A204.1 (cell line): ENCODE data around the gene FTO.

ENCODE experiments used
- FAIRE-seq: peaks from 2 replicates; lab custom pipeline; 2012; peaks lifted over from hg19 to GRCh38; lab: Jason Lieb, UNC

Gene FTO

GRCh38 chr16:53901408-53901807 is 197.5 kb downstream of the FTO start:
- no peak for FAIRE-seq

DNA sequence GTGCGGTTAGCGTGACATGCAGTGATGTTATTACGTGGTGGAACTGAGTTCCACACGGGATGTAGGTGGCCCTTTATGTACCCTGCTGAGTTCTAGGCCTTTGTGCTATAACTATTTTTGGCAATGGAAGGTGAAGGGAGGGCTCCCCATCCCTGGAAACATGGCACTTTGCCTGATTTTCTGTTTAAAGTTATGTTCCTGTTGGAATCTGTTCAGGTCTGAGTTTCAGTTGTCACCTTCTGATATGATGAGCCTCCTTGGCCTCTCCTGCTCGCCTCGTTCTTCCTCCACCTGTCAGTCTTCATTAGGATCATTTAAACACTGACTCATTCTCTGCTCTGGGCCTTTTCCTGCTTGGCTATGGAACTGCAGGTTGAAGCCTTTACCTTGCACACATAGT is 200.6 kb downstream of the FTO start:
- FAIRE-seq, result no peak

DNA sequence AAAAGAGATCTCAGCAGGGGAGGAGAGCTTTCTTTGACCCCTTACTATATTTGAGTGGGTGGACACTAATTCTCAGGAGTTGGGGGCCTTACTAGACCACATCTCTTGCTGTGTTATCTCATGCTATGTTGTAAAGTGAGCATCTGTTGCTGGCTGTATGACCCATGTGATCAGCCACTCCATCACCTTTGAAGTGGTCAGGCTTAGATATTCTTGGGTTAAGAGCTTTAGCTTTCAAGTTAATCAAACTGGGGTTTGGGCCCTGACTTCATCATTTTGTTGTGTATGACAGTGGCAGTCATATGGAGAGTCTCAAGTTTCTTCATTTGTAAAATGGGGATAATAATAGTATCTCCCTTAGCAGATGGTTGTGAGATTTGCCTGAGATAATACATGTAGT is 201.1 kb downstream of the FTO start:
- no peak for FAIRE-seq

DNA sequence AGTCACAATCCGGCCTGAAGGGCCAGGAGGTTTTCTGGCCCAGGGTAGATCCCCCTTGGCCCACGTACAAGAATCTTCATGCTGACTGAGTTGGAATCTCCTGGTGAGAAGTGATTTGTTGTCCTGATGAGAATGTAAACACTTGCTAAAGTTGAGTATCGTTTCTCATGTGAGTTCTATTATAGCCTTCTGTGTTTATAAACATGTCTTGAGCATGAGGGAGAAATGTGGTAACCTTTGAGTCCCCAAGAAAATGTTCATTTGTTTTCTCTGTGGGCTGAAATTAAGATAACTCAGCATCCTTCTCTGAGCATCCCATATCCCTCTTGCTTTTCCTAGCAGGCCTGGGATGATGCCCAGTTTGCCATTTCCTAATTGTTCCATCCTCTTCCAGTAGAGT is 204.8 kb downstream of the FTO start:
- FAIRE-seq, result no peak

DNA sequence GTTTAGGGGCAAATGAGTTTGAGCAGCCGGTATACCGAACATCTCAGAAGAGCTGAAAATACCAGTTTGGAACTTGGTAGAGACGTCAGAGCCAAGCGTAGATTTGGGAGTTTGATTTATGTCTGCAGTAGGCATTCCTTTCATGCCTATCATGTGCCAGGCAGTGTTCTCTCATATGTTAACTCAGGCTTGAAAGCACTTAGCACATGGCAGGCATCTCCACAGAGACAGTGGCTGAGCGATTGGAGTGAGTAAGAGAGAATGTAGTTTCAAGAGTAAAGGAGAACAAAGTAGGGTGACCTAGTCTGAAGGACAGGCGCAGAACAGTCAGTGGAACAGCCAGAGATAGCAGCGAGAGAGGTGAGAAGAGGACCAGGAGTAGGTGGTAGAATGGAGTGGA is 207.0 kb downstream of the FTO start:
- no peak for FAIRE-seq

DNA sequence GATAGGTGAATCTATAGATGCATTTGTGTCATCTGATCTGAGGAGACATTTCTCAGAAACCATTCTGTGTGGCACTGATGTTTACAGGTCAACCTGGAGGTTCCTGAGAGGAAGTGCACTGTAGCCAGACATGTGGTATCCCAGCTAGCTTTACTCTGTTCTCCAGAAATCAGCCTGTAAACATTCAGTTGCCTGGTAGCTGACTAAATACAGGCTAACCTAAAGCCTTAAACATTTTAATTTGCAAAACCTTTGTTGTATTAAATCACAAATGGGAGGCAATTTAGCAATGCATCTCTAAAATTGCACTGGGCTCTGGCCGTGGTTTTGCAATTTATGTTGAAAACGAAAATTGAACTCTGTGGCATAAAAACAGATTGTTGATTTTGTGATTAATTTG is 207.6 kb downstream of the FTO start:
- no peak for FAIRE-seq

GRCh38 chr16:53912155-53912554 is 208.2 kb downstream of the FTO start:
- FAIRE-seq, result no peak

- no peak for FAIRE-seq
These were observed 209.3 kb downstream of the FTO start for GRCh38 chr16:53913099-53913870.

- FAIRE-seq, result no peak
These were observed 210.0 kb downstream of the FTO start for GRCh38 chr16:53913920-53914319.

- FAIRE-seq, result no peak
These were observed 210.8 kb downstream of the FTO start for GRCh38 chr16:53914736-53915135.

DNA sequence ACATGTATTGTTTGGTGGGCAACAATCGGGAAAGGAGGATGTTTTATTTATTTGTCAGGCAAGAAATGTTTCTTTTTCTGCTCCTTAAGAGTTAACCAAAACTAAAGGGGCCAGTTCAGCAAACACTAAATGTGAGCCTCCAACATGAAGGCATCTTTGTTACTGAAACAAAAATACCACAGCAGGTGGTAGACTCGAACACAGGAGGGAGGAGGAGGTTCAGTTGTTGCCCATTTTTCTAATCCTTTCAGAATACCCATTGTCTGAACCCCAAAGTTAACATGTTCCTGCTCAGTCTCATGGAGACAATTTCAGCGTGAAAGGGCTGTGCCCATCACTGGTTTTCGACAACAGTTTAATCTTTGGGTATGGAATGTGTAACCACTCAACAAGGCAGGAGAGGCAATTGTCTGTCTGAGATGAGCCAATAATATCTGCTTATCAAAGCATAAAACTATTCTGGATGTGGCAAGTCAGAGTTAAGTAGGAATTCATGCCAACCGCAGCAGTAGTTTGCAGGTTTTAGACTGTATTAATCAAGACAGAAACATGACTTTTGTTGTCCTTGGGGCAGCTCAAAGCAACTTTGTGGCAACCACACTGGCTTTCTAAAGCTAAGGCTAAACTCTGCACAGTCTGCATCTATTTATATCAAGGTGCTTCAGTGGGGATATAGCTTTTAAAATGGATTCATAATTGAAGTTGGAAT is 211.7 kb downstream of the FTO start:
- FAIRE-seq, result no peak

- FAIRE-seq, result no peak
These were observed 217.0 kb downstream of the FTO start for GRCh38 chr16:53920988-53921387.

- no peak for FAIRE-seq
These were observed 218.3 kb downstream of the FTO start for GRCh38 chr16:53922067-53922806.

GRCh38 chr16:53922807-53923571 is 219.0 kb downstream of the FTO start:
- FAIRE-seq, result no peak

- FAIRE-seq, result no peak
These were observed 220.6 kb downstream of the FTO start for GRCh38 chr16:53924331-53925106.

DNA sequence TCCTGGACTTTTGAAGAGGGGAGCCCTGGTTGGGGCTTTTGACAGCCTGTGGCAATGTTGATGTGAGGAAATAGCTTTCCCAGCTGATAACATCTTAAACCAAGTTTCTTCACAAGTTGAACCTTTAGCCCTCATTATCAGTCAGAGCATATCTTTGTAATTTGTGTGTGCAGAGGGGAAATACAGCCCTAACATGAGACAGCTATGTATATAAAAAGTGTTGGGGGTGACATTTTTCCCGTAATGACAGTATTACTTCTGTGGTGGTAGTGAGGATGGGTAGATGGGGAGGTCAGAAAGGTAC is 221.1 kb downstream of the FTO start:
- no peak for FAIRE-seq

DNA sequence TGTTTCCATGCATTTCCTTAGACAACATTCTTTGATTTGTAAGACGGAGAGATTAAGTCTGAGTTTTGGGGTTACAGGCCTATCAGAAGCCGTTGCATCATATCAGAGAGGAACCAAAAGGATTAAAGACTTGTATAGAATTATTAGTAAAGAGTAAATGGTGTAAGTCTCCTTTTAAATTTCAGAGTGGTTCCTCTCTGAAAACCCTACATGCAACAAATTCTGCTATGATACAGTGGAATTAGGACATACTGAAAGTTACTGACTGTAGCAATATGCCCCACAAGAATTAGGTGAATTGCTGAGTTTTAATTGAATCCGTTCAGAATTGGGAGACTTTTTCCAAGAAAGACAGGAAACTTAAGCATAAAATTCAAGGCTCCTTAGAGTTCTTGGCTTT is 221.6 kb downstream of the FTO start:
- FAIRE-seq, result no peak

DNA sequence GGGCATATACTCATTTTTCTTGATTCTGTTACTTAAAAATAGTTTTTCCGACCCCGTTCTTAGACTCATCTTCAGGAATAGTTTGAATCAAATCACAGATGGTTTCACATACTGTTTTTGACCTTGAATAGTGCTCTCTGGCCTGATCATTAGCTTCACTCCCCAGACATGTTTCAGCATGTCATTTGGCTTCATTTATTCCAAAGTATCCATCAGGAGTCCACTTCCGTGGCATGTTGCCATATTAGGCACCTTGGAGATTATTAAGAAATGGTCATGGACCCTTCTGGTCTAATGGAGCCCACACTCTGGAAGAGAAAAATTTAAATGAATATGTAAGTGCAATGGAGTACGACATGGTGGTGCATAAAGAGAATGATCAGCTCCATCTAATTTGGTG is 222.3 kb downstream of the FTO start:
- no peak for FAIRE-seq

DNA sequence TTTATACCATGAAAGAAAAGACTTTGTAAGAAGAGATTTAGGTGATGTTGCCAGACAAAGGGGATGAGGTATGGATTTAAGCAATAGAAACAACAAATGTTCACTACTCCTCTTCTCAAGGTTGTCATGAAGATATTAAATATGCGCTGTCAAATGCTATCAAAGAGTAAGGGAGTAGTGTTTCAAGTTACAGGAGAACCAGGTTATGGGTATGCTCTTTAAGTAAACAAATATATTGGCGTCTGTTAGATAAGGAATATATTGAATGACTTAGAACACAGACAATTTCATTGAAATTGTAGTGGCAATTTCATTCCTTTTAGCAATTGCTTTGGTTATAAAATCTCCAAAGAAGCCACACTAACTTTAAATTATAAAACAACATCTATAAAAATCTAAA is 229.0 kb downstream of the FTO start:
- no peak for FAIRE-seq

DNA sequence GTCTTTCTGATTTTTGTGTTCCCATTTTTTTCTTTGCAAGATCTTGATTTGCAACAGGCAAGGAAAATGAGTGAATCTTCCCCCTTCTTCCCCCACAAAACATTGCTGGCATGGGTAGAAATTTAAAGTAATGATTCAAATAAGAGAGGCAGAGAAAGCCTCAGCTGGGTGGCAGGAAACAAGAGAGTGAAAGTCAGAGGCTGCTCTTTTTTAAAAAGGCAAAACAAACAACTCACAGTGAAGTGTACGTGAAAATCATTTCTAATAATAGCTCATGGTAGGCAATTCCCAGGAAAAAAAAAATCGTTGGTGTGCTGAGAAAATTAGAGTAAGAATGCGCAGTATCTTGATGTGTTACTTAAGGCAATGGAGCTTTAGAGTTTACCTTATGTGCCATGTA is 229.5 kb downstream of the FTO start:
- FAIRE-seq, result no peak

- FAIRE-seq, result no peak
These were observed 232.1 kb downstream of the FTO start for GRCh38 chr16:53936052-53936451.

DNA sequence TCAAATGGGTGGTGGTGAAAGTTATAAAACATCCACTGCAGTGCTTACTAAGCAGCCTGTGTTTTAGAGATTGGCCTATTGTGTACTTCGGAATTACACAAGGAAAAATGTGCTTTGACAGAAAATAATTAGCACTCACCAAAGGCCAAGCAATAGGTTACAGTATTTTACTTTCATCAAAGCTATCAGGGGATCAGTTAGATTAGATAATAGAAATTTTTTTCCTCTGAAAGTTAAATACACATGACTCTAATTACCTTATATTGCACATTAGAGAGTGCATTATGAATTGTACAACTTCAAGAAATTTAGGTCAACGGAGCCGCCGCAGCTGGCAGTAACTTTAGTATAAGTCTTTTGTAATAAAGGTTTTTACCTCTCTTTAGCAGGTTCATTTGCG is 232.6 kb downstream of the FTO start:
- FAIRE-seq, result no peak
